Measurements from ENCODE around the gene SLC39A5. TPM values are rescaled to one million over a fixed set of nuclear protein-coding genes. Genes with fewer than 3 reads are reported as not detected.
"Not testable (repeated sequence)": the region's sequence is repeated elsewhere in the genome, so short reads cannot be mapped to it uniquely, and the experiment has no call there.

Gene SLC39A5
- polyA plus RNA-seq, 2 donors, result 0.09 to 0.29 TPM

DNA sequence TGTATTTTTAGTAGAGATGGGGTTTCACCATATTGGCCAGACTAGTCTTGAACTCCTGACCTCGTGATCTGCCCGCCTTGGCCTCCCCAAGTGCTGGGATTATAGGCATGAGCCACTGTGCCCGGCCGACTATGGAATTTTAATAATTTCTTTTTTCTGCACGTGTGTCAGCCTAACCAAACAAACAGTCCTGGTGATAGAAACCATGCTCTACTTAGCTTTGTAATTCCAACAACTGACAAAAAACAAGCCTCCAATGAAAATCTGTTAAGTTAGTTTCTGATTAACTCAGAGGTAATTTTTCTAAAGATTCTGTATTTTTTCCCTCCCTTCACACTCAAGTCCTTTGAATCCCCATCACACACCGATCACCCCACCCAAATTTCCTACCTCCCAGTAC, 52.2 kb downstream of the SLC39A5 start:
- Histone ChIP-seq H3K4me3 (ENCODE audit: low read depth in 1 of 2, low read length in 2 of 2) (no peak overlapping the region), H3K4me1 (ENCODE audit: control insufficient read depth in 2 of 2, insufficient read depth in 2 of 2, low read length in 1 of 2) (no peaks in the 10 kb centered on the region), H3K27ac (ENCODE audit: low read depth in 2 of 2, low read length in 1 of 2) (no peak overlapping the region), H3K27me3 (ENCODE audit: control insufficient read depth in 1 of 2, insufficient read depth in 2 of 2, low read length in 2 of 2) (no peaks in the 10 kb centered on the region), H3K36me3 (ENCODE audit: control insufficient read depth in 2 of 2, insufficient read depth in 2 of 2, low read length in 1 of 2) (peaks cover 14 to 22% of the 10 kb centered on the region in 2 donors), H3K9me3 (ENCODE audit: control insufficient read depth in 2 of 2, insufficient read depth in 1 of 2, low read depth in 1 of 2, low read length in 1 of 2) (no peaks in the 10 kb centered on the region)
- 79 to 87% methylated on average over 6 of the region's 6 CpGs for WGBS, 2 donors

DNA sequence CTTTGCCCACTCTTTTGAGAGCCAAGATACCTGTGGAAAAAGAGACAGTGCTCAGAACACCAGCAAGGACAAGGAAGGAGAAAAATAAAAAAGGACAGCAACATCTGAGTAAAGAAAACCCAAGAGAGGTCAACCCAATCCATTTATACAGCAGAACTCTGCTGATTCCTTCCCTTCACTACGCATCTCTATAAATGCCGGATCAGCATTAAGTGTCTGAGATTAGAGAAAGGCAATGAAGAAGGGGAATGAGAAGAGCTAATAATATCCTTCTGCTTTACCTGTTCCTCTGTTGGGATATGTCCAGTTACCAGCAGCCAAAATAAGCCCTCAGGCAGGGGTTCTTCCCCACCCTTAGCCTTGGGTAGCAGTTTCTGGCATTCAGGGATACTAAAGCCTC, 52.7 kb downstream of the SLC39A5 start:
- Histone ChIP-seq H3K9me3 (ENCODE audit: control insufficient read depth in 2 of 2, insufficient read depth in 1 of 2, low read depth in 1 of 2, low read length in 1 of 2) (no peaks in the 10 kb centered on the region), H3K27me3 (ENCODE audit: control insufficient read depth in 1 of 2, insufficient read depth in 2 of 2, low read length in 2 of 2) (no peaks in the 10 kb centered on the region), H3K36me3 (ENCODE audit: control insufficient read depth in 2 of 2, insufficient read depth in 2 of 2, low read length in 1 of 2) (peaks cover 14 to 22% of the 10 kb centered on the region in 2 donors), H3K4me1 (ENCODE audit: control insufficient read depth in 2 of 2, insufficient read depth in 2 of 2, low read length in 1 of 2) (no peaks in the 10 kb centered on the region), H3K27ac (ENCODE audit: low read depth in 2 of 2, low read length in 1 of 2) (no peak overlapping the region), H3K4me3 (ENCODE audit: low read depth in 1 of 2, low read length in 2 of 2) (no peak overlapping the region)
- WGBS, 2 donors, result 96 to 98% methylated on average over 2 of the region's 2 CpGs

DNA sequence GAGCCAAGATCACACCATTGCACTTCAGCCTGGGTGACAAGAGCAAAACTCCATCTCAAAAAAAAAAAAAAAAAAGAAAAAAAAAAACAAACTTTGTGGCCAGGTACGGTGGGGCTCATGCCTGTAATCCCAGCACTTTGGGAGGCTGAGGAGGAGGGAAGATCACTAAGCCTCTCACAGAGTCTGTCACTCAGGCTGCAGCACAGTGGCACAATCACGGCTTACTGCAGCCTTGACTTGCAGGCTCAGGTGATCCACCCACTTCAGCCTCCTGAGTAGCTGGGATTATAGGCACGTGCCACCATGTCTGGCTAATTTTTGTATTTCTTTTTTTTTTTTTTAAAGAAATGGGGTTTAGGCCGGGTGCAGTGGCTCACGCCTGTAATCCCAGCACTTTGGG, 54.4 kb downstream of the SLC39A5 start:
- H3K4me3 ChIP-seq (ENCODE audit: low read depth in 1 of 2, low read length in 2 of 2); H3K4me1 ChIP-seq (ENCODE audit: control insufficient read depth in 2 of 2, insufficient read depth in 2 of 2, low read length in 1 of 2); H3K27ac ChIP-seq (ENCODE audit: low read depth in 2 of 2, low read length in 1 of 2); H3K9me3 ChIP-seq (ENCODE audit: control insufficient read depth in 2 of 2, insufficient read depth in 1 of 2, low read depth in 1 of 2, low read length in 1 of 2); H3K27me3 ChIP-seq (ENCODE audit: control insufficient read depth in 1 of 2, insufficient read depth in 2 of 2, low read length in 2 of 2): not testable (repeated sequence)
- peaks cover 14 to 15% of the 10 kb centered on the region in 2 donors for H3K36me3 ChIP-seq (ENCODE audit: control insufficient read depth in 2 of 2, insufficient read depth in 2 of 2, low read length in 1 of 2)
- 86 to 89% methylated on average over 5 of the region's 5 CpGs for WGBS, 2 donors

DNA sequence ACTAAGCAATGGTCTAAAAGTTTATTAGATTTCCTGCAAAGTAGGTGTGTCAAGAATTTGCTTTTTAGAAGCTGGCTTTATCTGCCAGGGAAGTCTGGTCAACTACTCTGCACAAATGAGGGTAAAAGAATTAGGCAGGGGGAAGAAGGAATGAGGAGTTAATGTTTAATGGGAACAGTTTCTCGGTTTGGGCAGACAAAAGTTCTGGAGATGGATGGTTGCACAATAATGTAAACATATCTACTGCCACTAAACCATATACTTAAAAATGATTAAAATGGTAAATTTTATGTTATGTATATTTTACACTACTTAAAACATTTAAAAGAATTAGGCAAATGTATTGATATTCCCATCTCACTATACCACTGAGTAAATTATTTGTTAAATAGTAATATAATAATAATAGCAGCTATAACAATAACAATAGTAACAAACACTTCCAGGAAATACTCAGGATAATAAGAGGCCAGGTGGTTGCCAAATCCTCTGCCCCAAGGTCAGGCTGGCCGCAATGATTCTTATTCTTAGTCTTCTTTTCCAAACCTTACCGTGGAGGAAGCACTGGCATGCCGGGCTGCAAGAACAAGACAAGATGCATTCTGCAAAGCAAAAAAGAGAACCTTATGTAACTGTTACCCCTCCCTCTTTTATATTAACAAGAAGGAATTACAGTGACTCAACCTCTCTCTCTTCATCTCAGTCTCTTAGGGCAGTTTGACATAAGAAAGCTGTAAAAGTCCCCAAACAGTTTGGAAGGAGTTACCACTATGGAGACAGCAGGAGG, 56.4 kb downstream of the SLC39A5 start:
- H3K36me3 ChIP-seq (ENCODE audit: control insufficient read depth in 2 of 2, insufficient read depth in 2 of 2, low read length in 1 of 2), result peaks cover 11 to 14% of the 10 kb centered on the region in 2 donors
- no peaks in the 10 kb centered on the region for H3K4me1 ChIP-seq (ENCODE audit: control insufficient read depth in 2 of 2, insufficient read depth in 2 of 2, low read length in 1 of 2)
- H3K9me3 ChIP-seq (ENCODE audit: control insufficient read depth in 2 of 2, insufficient read depth in 1 of 2, low read depth in 1 of 2, low read length in 1 of 2), result no peaks in the 10 kb centered on the region
- no peaks in the 10 kb centered on the region for H3K27me3 ChIP-seq (ENCODE audit: control insufficient read depth in 1 of 2, insufficient read depth in 2 of 2, low read length in 2 of 2)
- no peak overlapping the region for H3K27ac ChIP-seq (ENCODE audit: low read depth in 2 of 2, low read length in 1 of 2)
- H3K4me3 ChIP-seq (ENCODE audit: low read depth in 1 of 2, low read length in 2 of 2), result no peak overlapping the region
- 47 to 48% methylated on average over 4 of the region's 4 CpGs for WGBS, 2 donors

Other genes starting within 250 kb of the SLC39A5 start
- 10 to 100 TPM; 14.3 to 14.9 TPM for gene SUOX, start 232.8 kb upstream of the SLC39A5 start, polyA plus RNA-seq
- gene IKZF4, start 209.0 kb upstream of the SLC39A5 start, polyA plus RNA-seq, result 1 to 10 TPM; 1.5 TPM
- gene RPS26, start 188.1 kb upstream of the SLC39A5 start, polyA plus RNA-seq, result 100 to 1,000 TPM; 899 to 941 TPM
- gene ERBB3, start 149.9 kb upstream of the SLC39A5 start, polyA plus RNA-seq, result 100 to 1,000 TPM in 1 of 2 donors, 10 to 100 TPM in 1; 49.4 to 102 TPM
- 100 to 1,000 TPM; 103 to 180 TPM for gene PA2G4, start 125.5 kb upstream of the SLC39A5 start, polyA plus RNA-seq
- gene RPL41, start 113.4 kb upstream of the SLC39A5 start, polyA plus RNA-seq, result 1,000 to 10,000 TPM; 1,736 to 6,738 TPM
- 1 to 10 TPM; 1.4 to 2.2 TPM for gene ZC3H10, start 111.8 kb upstream of the SLC39A5 start, polyA plus RNA-seq
- gene ESYT1, start 101.8 kb upstream of the SLC39A5 start, polyA plus RNA-seq, result 10 to 100 TPM; 15.6 to 36.6 TPM
- gene MYL6B, start 77.5 kb upstream of the SLC39A5 start, polyA plus RNA-seq, result 10 to 100 TPM; 57.3 to 57.7 TPM
- gene MYL6, start 71.7 kb upstream of the SLC39A5 start, polyA plus RNA-seq, result 1,000 to 10,000 TPM; 1,769 to 2,908 TPM
- 10 to 100 TPM; 21.4 to 31.4 TPM for gene SMARCC2, start 40.6 kb upstream of the SLC39A5 start, polyA plus RNA-seq
- gene RNF41, start 8.1 kb upstream of the SLC39A5 start, polyA plus RNA-seq, result 10 to 100 TPM in 1 of 2 donors, 1 to 10 TPM in 1; 7.9 to 17.5 TPM
- gene NABP2, start 5.7 kb upstream of the SLC39A5 start, polyA plus RNA-seq, result 10 to 100 TPM; 10.2 to 19.1 TPM
- 1 to 10 TPM; 4.9 to 9.3 TPM for gene ANKRD52, start 28.3 kb downstream of the SLC39A5 start, polyA plus RNA-seq
- gene COQ10A, start 36.9 kb downstream of the SLC39A5 start, polyA plus RNA-seq, result 1 to 10 TPM; 5.5 to 7.0 TPM
- 10 to 100 TPM; 53.7 to 98.0 TPM for gene CS, start 70.3 kb downstream of the SLC39A5 start, polyA plus RNA-seq
- gene CNPY2, start 85.9 kb downstream of the SLC39A5 start, polyA plus RNA-seq, result 10 to 100 TPM; 62.1 to 75.3 TPM
- gene PAN2, start 103.9 kb downstream of the SLC39A5 start, polyA plus RNA-seq, result 10 to 100 TPM; 18.1 to 44.7 TPM
- 10 to 100 TPM in 1 of 2 donors, 1 to 10 TPM in 1; 2.9 to 32.1 TPM for gene IL23A, start 108.8 kb downstream of the SLC39A5 start, polyA plus RNA-seq
- 10 to 100 TPM; 23.9 to 35.1 TPM for gene STAT2, start 130.1 kb downstream of the SLC39A5 start, polyA plus RNA-seq
- not detected for gene APOF, start 132.8 kb downstream of the SLC39A5 start, polyA plus RNA-seq
- 1 to 10 TPM; 9.2 TPM for gene TIMELESS, start 219.4 kb downstream of the SLC39A5 start, polyA plus RNA-seq
- gene MIP, start 224.6 kb downstream of the SLC39A5 start, polyA plus RNA-seq, result under 1 TPM in 1 of 2 donors, not detected in 1; 0.04 TPM
- gene SPRYD4, start 238.5 kb downstream of the SLC39A5 start, polyA plus RNA-seq, result 1 to 10 TPM; 2.2 to 2.9 TPM